IMR-90 (cell line): ENCODE measurements around the gene PDCD1.

Experiments
- BHLHE40 ChIP-seq: fragments of 150-350 bp; IDR thresholded peaks from 2 replicates; pipeline ENCODE4 v1.6.1; 2016; ENCODE audit warnings: mild to moderate bottlenecking, low read depth, low read length
- CEBPB ChIP-seq: IDR thresholded peaks from 2 replicates; pipeline ENCODE4 v1.6.1; 2012; ENCODE audit warnings: low read depth, low read length, improper control_type of control experiment
- CTCF ChIP-seq: conservative IDR thresholded peaks from 2 replicates; pipeline ENCODE4 v1.5.1; 2012; ENCODE audit warnings: mild to moderate bottlenecking, low read depth, low read length, improper control_type of control experiment
- MAFK ChIP-seq: IDR thresholded peaks from 2 replicates; pipeline ENCODE4 v1.6.1; 2012; ENCODE audit warnings: low read depth, low read length, improper control_type of control experiment
- POLR2A ChIP-seq: IDR thresholded peaks from 2 replicates; pipeline ENCODE4 v1.6.1; 2012; ENCODE audit warnings: mild to moderate bottlenecking, low read depth, low read length
- RAD21 ChIP-seq: IDR thresholded peaks from 2 replicates; pipeline ENCODE4 v1.6.1; 2012; ENCODE audit warnings: low read length, improper control_type of control experiment
- RCOR1 ChIP-seq: IDR thresholded peaks from 2 replicates; pipeline ENCODE4 v1.6.1; 2012; ENCODE audit warnings: mild to moderate bottlenecking, low read length, improper control_type of control experiment; ENCODE audit not compliant: insufficient replicate concordance
- SMC3 ChIP-seq: fragments of 150-350 bp; IDR thresholded peaks from 2 replicates; pipeline ENCODE4 v1.6.1; 2016; ENCODE audit warnings: low read depth, mild to moderate bottlenecking, antibody characterized with exemption, low read length, moderate library complexity
- USF2 ChIP-seq: fragments of 150-350 bp; IDR thresholded peaks from 2 replicates; pipeline ENCODE4 v1.6.1; 2017; ENCODE audit warnings: mild to moderate bottlenecking, antibody characterized with exemption, low read length, low read depth

GRCh38 chr2:241877989-241878970 lies 19.6 kb upstream of the PDCD1 start:
- TF ChIP-seq POLR2A = no peak
- TF ChIP-seq RAD21 = peak; percentile 77
- TF ChIP-seq CEBPB = no peak
- TF ChIP-seq RCOR1 = no peak
- peak; percentile 32 for TF ChIP-seq SMC3
- TF ChIP-seq MAFK = no peak
- TF ChIP-seq USF2 = no peak
- peak; percentile 73 for TF ChIP-seq CTCF
- TF ChIP-seq BHLHE40 = no peak
